Fibroblast of lung (primary cell): ENCODE data around the gene EFNA2.

ENCODE experiments used
- CTCF ChIP-seq, 2 donors: IDR thresholded peaks in 1 of 2; conservative IDR thresholded peaks in 1 of 2; 1 replicate in 1 of 2; 2 replicates in 1 of 2; pipeline ENCODE4 v1.5.1; 2011 to 2012; ENCODE audit warnings: low read length in 2 of 2, control low read depth in 1 of 2, inconsistent platforms in 1 of 2, low read depth in 1 of 2, mild to moderate bottlenecking in 1 of 2
- EZH2 ChIP-seq: IDR thresholded peaks from 2 replicates; pipeline ENCODE4 v1.5.1; 2012; ENCODE audit warnings: low read length, control low read depth, mild to moderate bottlenecking; ENCODE audit errors: missing control alignments

- TF ChIP-seq CTCF (conservative IDR thresholded peaks at IDR 0.05 in 1 of 2, IDR thresholded peaks at IDR 0.05 in 1 of 2; ENCODE audit: low read depth in 1 of 2, low read length in 2 of 2) (no peak), EZH2 (no peak)
Observed at GRCh38 chr19:1325568-1326294, 40.1 kb downstream of the EFNA2 start.
